Endometrial microvascular endothelial cells (primary cell): Measurements from ENCODE around the gene JADE2. TPM values are rescaled to one million over a fixed set of nuclear protein-coding genes. Genes with fewer than 3 reads are reported as not detected.
"Not testable (repeated sequence)": the region's sequence is repeated elsewhere in the genome, so short reads cannot be mapped to it uniquely, and the experiment has no call there.

Source experiments
- in situ Hi-C: cut with HindIII; loops from 2 replicates; pipeline ENCODE4 v1.10.0; 2017; ENCODE audit warnings: low sequenced_read_pairs, low pct_unique_long_range_greater_than_20kb; ENCODE audit errors: inconsistent ontology term
- total RNA-seq: library from RNA; depleted of rRNA; stranded (reverse); fragments of >200 nt; gene quantifications from one replicate; pipeline ENCODE4 v1.2.3, GENCODE V29; 2015; ENCODE audit errors: inconsistent ontology term

JADE2 gene
- 24.4 TPM for total RNA-seq

GRCh38 chr5:134524826-134525682 lies at the start of gene JADE2:
Gene JADE2, plus strand, starts transcription at chr5:134525670. Its CDS starts 10,188 bp downstream, at chr5:134535858.
- in situ Hi-C loops = no loop called here

GRCh38 chr5:134477462-134478245 lies 47.8 kb upstream of the JADE2 start:
- in situ Hi-C loops = no loop called here

DNA sequence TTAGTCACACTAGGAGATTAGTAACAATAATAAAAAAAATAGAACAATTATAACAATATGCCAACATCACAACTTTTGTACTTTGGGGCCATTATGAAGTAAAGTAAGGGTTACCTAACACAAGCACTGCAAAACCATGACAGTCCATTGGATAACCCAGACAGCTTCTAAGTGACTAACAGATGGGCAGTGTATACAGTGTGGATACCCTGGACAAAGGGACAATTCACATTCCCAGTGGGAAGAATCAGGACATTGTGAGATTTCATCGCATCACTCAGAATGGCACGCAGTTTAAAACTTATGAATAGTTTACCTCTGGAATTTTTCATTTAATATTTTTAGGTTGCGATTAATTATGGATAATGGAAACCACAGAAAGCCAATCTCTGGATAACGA lies 45.6 kb upstream of the JADE2 start:
- in situ Hi-C loops = no loop called here

GRCh38 chr5:134489227-134489944 lies 36.1 kb upstream of the JADE2 start:
- in situ Hi-C loops = no loop called here

- in situ Hi-C loops = no loop called here
Measured at GRCh38 chr5:134490255-134490924, 35.1 kb upstream of the JADE2 start.

- in situ Hi-C loops = no loop called here
Measured at GRCh38 chr5:134490925-134491271, 34.6 kb upstream of the JADE2 start.

- in situ Hi-C loops = no loop called here
Measured at GRCh38 chr5:134491841-134492442, 33.5 kb upstream of the JADE2 start.

- in situ Hi-C loops = no loop called here
Measured at GRCh38 chr5:134492568-134492967, 32.9 kb upstream of the JADE2 start.

GRCh38 chr5:134493461-134494055 lies 31.9 kb upstream of the JADE2 start:
- in situ Hi-C loops = no loop called here

- in situ Hi-C loops = no loop called here
Measured at GRCh38 chr5:134494780-134495179, 30.7 kb upstream of the JADE2 start.

- in situ Hi-C loops = not testable (repeated sequence)
Measured at GRCh38 chr5:134499905-134500304, 25.6 kb upstream of the JADE2 start.

GRCh38 chr5:134500699-134501430 lies 24.6 kb upstream of the JADE2 start:
- in situ Hi-C loops = no loop called here

DNA sequence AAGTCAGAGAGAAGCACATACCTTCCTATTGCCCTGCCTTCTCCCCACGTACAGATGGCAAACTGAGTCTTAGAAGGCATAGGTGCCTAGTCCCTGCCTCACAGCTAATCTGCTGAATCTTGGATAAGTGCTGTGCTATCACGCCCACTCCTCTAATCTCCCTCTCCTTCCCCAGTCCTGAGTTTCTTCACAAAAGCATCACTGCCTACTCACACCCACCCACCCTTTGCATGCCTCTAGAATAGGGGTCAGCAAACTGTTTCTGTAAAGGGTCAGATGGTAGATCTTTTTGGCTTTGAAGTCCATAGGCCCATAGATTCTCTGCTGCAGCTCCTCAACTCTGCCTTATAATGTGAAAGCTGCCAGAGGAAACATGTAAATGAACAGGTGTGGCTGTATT lies 23.2 kb upstream of the JADE2 start:
- in situ Hi-C loops = no loop called here

- in situ Hi-C loops = no loop called here
Measured at GRCh38 chr5:134503088-134503936, 22.2 kb upstream of the JADE2 start.

GRCh38 chr5:134503937-134504437 lies 21.5 kb upstream of the JADE2 start:
- in situ Hi-C loops = no loop called here

DNA sequence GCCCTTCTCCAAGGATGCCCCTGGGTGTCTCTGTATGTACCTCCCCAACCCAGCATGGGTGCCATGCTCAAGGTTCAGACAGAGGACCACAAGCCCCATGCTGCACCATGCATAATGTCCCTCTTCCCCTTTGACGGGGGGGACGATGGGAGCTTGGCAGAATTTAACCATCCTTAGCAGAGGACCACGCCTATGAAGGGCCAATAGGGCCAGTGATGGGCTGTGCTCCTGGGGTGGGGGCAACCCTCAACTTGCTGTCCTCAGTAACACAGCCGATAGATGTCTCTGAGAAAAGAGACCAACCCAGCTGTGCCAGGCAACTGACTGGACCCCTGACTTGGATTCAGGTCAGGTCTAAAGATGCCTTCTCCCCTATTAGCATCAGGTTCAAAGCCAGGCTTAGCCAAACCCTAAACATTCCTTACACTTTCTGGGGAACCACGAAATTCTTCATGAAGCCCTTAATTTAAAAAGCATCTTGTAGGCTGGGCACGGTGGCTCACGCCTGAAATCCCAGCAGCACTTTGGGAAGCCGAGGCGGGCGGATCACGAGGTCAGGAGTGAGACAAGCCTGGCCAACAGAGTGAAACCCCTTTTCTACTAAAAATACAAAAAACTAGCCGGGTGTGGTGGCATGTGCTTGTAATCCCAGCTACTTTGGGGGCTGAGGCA lies 20.7 kb upstream of the JADE2 start:
- in situ Hi-C loops = no loop called here
